ENCODE data around the gene USP21.

The USP21 gene

GRCh38 chr1:161133220-161133740 is 26.0 kb upstream of the USP21 start:
- DNase-seq, result no peak

GRCh38 chr1:161137881-161138280 is 21.4 kb upstream of the USP21 start:
- no peak for DNase-seq

GRCh38 chr1:161138431-161138830 is 20.9 kb upstream of the USP21 start:
- DNase-seq, result no peak

DNA sequence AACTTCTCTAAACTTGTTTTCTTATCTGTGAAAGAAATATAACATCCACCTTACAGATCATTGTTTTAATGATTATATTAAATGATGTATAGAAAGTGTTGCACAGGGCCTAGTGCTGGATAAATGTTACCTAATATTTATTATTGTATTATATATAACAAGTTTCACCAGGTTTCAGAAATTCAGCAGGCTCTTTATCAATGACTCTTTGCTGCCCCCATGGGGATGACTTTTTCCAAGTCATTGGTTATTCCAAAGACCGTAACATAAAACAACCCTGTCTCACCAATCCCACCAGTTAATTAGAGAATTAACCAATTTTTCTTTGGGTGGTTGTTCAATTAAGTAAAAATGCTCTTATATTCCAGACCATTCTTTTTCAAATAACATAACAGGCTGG is 19.5 kb upstream of the USP21 start:
- DNase-seq, result peak; percentile 28 to 44

GRCh38 chr1:161140755-161141400 is 18.4 kb upstream of the USP21 start:
- DNase-seq, result no peak

- no peak for DNase-seq
Measured at GRCh38 chr1:161145832-161146231, 13.5 kb upstream of the USP21 start.

DNA sequence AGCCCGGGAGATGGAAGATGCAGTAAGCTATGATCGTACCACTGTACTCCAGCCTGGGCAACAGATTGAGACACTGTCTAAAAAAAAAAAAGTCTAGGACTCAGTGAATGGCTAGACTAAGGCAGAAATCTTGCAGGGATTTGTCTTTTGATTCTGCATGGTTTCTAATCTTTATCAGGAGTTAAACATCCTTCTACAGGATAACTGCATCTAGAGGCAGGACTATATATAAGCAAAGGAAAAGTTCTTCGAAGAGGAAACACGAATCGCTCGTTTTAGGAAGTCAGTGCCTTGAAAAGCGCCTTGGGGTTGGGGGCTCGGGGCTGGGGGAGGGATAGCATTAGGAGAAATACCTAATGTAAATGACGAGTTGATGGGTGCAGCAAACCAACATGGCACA is 6.1 kb upstream of the USP21 start:
- no peak for DNase-seq

- peak; percentile 76 to 82 for DNase-seq
Measured at GRCh38 chr1:161153682-161154337, 5.5 kb upstream of the USP21 start, which contains the start of gene UFC1. TSS of gene UFC1 (plus strand) at chr1:161153978. CDS start at chr1:161153998, 20 bp downstream.

- no peak for DNase-seq
Measured at GRCh38 chr1:161157867-161158266, 1.4 kb upstream of the USP21 start.

DNA sequence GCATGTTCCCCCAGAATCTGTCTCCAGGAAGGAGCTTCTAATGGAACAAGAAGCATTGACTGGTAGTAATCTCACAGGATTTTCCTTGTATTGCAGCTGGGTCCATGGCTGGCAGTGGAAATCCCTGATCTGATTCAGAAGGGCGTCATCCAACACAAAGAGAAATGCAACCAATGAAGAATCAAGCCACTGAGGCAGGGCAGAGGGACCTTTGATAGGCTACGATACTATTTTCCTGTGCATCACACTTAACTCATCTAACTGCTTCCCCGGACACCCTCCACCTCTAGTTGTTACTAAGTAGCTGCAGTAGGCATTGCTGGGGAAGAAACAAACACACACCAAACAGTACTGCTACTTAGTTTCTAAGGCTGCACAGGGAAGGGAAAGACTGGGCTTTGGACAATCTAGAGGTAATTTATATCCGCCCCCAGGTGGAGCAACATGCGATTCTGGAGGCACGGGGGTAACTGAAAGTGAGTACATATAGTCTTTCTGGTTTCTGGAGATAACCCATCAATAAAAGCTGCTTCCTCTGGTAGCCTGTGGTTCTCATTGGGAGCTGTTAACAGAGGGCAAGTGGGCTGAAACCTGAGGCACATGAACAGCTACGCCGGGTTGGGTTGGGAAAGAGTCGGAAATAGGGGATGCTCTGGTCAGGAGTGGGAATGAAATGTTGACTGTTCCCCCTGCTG is 837 bp upstream of the USP21 start:
- DNase-seq, result no peak

DNA sequence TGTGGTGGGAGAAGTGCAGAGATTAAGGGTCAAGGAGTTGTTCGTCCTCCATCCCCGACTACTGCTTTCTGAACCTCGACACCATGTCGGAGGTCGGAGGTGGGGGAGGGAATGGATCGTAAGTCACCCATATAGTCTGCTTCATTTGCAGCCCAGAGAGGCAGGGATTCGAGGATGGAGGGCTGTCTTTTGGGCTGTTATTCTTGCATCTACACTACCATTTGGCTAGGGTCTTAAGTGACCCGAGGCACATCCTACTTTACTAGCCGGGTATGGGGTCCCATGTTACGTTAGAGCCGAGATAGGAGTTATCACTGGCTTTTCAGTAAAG is 578 bp downstream of the USP21 start:
- no peak for DNase-seq

DNA sequence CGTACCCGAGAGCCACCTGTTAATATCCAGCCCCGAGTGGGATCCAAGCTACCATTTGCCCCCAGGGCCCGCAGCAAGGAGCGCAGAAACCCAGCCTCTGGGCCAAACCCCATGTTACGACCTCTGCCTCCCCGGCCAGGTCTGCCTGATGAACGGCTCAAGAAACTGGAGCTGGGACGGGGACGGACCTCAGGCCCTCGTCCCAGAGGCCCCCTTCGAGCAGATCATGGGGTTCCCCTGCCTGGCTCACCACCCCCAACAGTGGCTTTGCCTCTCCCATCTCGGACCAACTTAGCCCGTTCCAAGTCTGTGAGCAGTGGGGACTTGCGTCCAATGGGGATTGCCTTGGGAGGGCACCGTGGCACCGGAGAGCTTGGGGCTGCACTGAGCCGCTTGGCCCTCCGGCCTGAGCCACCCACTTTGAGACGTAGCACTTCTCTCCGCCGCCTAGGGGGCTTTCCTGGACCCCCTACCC is 1.4 kb downstream of the USP21 start:
- DNase-seq, result no peak

- DNase-seq, result no peak
Measured at GRCh38 chr1:161161652-161162051, 2.4 kb downstream of the USP21 start.

- DNase-seq, result no peak
Measured at GRCh38 chr1:161162052-161162451, 2.8 kb downstream of the USP21 start.

DNA sequence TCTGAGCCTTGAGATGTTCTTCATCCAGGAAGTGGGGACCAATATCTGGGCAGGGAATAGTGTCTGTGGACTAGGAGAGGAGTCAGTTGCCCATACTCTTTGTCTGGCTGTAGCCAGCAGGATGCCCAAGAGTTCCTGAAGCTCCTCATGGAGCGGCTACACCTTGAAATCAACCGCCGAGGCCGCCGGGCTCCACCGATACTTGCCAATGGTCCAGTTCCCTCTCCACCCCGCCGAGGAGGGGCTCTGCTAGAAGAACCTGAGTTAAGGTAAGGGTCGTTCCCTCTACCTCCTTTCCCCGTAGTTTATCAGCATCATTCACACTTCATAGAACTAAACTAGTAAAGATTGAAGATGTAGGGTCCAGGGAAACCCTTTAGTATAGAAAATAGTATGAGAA is 3.5 kb downstream of the USP21 start:
- no peak for DNase-seq

- no peak for DNase-seq
Measured at GRCh38 chr1:161163793-161164192, 4.5 kb downstream of the USP21 start.

- no peak for DNase-seq
Measured at GRCh38 chr1:161164901-161165610, 5.8 kb downstream of the USP21 start.

DNA sequence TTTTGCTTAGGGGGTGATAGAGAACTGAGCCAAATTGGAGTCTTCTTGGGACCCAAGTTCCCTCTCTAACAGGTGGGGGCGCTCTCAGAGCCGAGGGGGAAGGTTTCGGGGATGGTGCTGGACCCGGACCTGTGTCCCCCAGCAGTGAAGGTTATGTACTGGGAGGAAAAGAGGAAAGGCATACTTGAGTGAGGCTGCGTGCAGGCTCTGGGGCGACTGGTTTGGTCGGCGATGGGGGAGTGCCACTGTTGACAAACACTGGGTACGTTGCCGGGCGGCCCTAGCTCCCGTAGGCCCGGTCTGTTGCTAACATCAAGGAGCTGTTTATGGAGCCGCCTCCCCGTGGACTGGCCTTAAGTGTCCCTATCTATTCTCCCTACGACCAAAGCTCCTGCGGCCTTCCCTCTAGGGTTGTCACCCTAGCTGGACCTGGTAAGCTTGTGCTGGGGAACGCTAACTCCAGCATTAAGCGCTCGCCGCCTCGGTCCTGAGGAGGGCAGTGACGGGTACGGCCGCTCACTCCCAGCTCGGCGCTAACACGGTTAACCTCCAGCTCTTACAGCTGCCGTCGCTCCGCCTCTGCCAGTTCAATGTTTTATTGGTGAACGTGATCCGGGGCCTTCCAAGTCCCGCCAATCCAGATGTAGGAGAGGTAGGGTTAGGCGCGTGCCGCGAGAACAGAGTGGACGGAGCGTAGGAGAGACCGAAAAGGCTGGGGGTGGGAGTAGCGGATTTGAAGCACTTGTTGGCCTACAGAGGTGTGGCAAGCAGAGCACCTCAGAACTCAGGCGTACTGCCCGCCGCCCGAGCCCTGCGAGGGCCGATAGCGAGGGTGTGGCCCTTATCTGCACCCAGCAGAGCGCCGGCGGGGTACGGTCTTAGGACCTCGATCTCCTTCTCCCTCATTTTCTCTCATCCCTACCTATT is 6.7 kb downstream of the USP21 start, which contains the start of gene PPOX:
PPOX (plus strand) TSS at position 685 of the 927 bp plus-strand sequence. CDS start 422 bp downstream, outside the sequence.
- DNase-seq, result peak; percentile 91 to 95

DNA sequence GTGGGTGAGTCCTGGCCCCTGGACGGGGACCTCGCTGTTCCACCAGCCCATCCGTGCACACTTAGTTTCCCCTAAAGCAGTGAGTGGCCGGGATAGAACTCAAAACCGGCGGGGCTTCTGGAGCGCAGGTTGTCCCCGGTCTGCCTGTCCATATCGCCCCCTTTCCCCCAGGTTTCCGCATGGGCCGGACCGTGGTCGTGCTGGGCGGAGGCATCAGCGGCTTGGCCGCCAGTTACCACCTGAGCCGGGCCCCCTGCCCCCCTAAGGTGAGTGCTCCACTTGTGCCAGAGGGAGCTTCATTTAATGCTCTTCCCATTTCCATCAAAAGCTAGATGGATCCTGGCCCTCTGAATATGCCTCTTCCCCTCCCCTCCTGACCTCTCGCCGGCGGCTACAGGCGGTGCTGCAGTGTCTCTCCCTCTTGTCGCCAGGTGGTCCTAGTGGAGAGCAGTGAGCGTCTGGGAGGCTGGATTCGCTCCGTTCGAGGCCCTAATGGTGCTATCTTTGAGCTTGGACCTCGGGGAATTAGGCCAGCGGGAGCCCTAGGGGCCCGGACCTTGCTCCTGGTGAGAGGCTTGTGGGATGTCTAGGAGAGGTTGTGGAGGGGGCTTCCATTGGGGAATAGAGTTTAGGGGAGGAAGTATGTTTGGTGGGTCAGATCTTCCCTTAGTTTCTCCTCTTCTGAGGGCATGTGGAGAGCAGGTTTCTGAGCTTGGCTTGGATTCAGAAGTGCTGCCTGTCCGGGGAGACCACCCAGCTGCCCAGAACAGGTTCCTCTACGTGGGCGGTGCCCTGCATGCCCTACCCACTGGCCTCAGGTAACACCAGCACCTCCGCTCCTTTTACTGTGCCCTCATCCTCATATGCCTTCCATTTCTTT is 7.6 kb downstream of the USP21 start:
- peak in 1 of 2 experiments; percentile 25 for DNase-seq

DNA sequence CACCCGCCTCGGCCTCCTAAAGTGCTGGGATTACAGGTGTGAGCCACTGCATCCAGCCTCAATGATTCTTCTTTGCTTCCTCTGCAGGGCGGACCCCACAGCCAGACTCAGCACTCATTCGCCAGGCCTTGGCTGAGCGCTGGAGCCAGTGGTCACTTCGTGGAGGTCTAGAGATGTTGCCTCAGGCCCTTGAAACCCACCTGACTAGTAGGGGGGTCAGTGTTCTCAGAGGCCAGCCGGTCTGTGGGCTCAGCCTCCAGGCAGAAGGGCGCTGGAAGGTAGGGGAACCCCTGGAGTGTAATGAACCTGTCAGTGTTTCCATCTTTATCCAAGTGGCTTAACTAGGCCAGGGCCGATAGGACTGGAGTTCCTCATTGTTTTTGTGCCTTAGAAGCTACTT is 9.6 kb downstream of the USP21 start:
- no peak for DNase-seq

DNA sequence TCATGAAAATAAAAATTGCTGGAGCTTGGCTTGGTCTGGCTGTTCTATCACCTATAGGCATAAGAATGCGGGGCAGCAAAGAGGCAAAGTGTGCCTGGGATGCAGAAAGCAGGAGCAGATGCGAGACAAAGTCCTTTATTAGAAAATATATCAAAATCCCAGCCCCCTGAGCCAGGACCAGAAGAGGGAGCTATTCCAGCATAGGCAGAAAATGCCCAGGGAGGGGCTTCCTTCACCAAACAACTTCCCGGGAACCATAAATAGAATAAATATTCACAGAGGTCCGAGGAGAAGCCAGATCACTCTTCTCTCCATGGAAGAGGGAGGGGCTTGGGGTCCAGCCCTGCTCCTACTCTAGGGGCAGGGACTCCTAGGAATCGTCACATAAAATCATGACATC is 11.9 kb downstream of the USP21 start:
- DNase-seq, result no peak
